Measurements from ENCODE around the gene GMDS.

GRCh38 chr6:2209226-2209809 is 36.1 kb downstream of the GMDS start:
- TF ChIP-seq EP300 (IDR thresholded peaks at IDR 0.05): no peak
- TF ChIP-seq, protein P1, sequence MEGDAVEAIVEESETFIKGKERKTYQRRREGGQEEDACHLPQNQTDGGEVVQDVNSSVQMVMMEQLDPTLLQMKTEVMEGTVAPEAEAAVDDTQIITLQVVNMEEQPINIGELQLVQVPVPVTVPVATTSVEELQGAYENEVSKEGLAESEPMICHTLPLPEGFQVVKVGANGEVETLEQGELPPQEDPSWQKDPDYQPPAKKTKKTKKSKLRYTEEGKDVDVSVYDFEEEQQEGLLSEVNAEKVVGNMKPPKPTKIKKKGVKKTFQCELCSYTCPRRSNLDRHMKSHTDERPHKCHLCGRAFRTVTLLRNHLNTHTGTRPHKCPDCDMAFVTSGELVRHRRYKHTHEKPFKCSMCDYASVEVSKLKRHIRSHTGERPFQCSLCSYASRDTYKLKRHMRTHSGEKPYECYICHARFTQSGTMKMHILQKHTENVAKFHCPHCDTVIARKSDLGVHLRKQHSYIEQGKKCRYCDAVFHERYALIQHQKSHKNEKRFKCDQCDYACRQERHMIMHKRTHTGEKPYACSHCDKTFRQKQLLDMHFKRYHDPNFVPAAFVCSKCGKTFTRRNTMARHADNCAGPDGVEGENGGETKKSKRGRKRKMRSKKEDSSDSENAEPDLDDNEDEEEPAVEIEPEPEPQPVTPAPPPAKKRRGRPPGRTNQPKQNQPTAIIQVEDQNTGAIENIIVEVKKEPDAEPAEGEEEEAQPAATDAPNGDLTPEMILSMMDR (IDR thresholded peaks at IDR 0.05): no peak

All from ovary (tissue), 3 donors.